ENCODE data around the gene EXOC4. TPM values are rescaled to one million over a fixed set of nuclear protein-coding genes. Genes with fewer than 3 reads are reported as not detected.

Gene EXOC4
- total and polyA plus RNA-seq, 2 donors (not counting 3 experiments of a cell fraction or from before 2014, with no cell fraction given): 20.3 to 73.1 TPM

- peaks cover 13% of the 10 kb centered on the region for H3K4me1 ChIP-seq (ENCODE audit: control insufficient read depth, extremely low read depth, insufficient read depth, low read length)
- no peaks in the 10 kb centered on the region for H4K20me1 ChIP-seq (replicated peaks; ENCODE audit: control insufficient read depth, extremely low read depth, insufficient read depth, low read length)
- ChIA-PET CTCF (interaction anchor here (0.7 to 2.5 kb wide), 6 partner anchors 10 to 499 kb away, joined by 3 to 14 read pairs (median 4); no protein-coding TSS in a partner anchor), POLR2A (no interaction called here)
- no peaks in the 10 kb centered on the region for H3K27me3 ChIP-seq (ENCODE audit: control insufficient read depth in 2 of 2, insufficient read depth in 2 of 2, low read length in 2 of 2)
- no peaks in the 10 kb centered on the region for H3K36me3 ChIP-seq (ENCODE audit: control insufficient read depth in 2 of 2, extremely low read depth in 1 of 2, insufficient read depth in 2 of 2, low read length in 2 of 2)
- H3K9me1 ChIP-seq (replicated peaks; ENCODE audit: control insufficient read depth, extremely low read depth, insufficient read depth, low read length): no peaks in the 10 kb centered on the region
- H3K9me3 ChIP-seq (replicated peaks; ENCODE audit: control insufficient read depth, insufficient read depth, low read length): no peaks in the 10 kb centered on the region
- intact Hi-C loops (cut with micrococcal nuclease): loop anchor here (1.0 kb wide), 1 partner anchor 10 kb away; no protein-coding TSS in a partner anchor
- peak; percentile 37 for FAIRE-seq
- peak; percentile 79 for DNase-seq (ENCODE audit: low read depth, low spot score)
- H2AFZ ChIP-seq (ENCODE audit: low read depth, low read length): no peak overlapping the region
- dilution Hi-C loops (cut with MboI; ENCODE audit: extremely low pct_ligation_motif_present, low sequenced_read_pairs): no loop called here
- H3K4me2 ChIP-seq (ENCODE audit: insufficient read depth, low read length): peak overlapping the region; percentile 58
- H3K4me3 ChIP-seq (replicated peaks in 1 of 3; ENCODE audit: insufficient read depth in 1 of 3, low read depth in 1 of 3, low read length in 3 of 3): no peak overlapping the region
- BruUV-seq (replicated peaks): no TSS peak
- H3K79me2 ChIP-seq (ENCODE audit: control insufficient read depth, insufficient read depth, low read length): peaks cover 2% of the 10 kb centered on the region
- H3K9ac ChIP-seq (replicated peaks; ENCODE audit: extremely low read depth, insufficient read depth, low read length): peak overlapping the region; percentile 16
- H3K27ac ChIP-seq (ENCODE audit: insufficient read depth, low read depth, low read length): peak overlapping the region; percentile 25
- TF ChIP-seq JUN (IDR thresholded peaks at IDR 0.05; ENCODE audit: borderline replicate concordance, insufficient read depth, insufficient read length, low read depth) (no peak), POLR2A (IDR thresholded peaks at IDR 0.05; ENCODE audit: low read depth, low read length) (no peak), GATA2 (IDR thresholded peaks at IDR 0.05; ENCODE audit: insufficient read depth, insufficient read length, low read depth, low read length) (peak; percentile 80), MYC (IDR thresholded peaks at IDR 0.05; ENCODE audit: low read depth, low read length) (no peak), MAX (IDR thresholded peaks at IDR 0.05; ENCODE audit: insufficient read depth, insufficient read length) (no peak), FOS (IDR thresholded peaks at IDR 0.05; ENCODE audit: borderline replicate concordance, insufficient read depth, low read length) (peak; percentile 7), POLR2AphosphoS5 (IDR thresholded peaks at IDR 0.05; ENCODE audit: insufficient read depth, low read depth, low read length) (peak; percentile 39), EZH2 (IDR thresholded peaks at IDR 0.05; ENCODE audit: borderline replicate concordance, low read depth, low read length, severe bottlenecking) (no peak)
- TF ChIP-seq, protein P1, sequence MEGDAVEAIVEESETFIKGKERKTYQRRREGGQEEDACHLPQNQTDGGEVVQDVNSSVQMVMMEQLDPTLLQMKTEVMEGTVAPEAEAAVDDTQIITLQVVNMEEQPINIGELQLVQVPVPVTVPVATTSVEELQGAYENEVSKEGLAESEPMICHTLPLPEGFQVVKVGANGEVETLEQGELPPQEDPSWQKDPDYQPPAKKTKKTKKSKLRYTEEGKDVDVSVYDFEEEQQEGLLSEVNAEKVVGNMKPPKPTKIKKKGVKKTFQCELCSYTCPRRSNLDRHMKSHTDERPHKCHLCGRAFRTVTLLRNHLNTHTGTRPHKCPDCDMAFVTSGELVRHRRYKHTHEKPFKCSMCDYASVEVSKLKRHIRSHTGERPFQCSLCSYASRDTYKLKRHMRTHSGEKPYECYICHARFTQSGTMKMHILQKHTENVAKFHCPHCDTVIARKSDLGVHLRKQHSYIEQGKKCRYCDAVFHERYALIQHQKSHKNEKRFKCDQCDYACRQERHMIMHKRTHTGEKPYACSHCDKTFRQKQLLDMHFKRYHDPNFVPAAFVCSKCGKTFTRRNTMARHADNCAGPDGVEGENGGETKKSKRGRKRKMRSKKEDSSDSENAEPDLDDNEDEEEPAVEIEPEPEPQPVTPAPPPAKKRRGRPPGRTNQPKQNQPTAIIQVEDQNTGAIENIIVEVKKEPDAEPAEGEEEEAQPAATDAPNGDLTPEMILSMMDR (IDR thresholded peaks at IDR 0.05; ENCODE audit: extremely low read depth in 1 of 2, insufficient read depth in 1 of 2, low read depth in 1 of 2, low read length in 2 of 2): no peak
Measured at GRCh38 chr7:133355325-133355708, 102.4 kb downstream of the EXOC4 start.
